Thoracic aorta (tissue), 2 donors: ENCODE measurements around the gene C1orf185. TPM values are rescaled to one million over a fixed set of nuclear protein-coding genes. Genes with fewer than 3 reads are reported as not detected.

Experiments
- ATAC-seq: fragments of 150-250 bp; one replicate; pipeline ENCODE4 v1.8.0; 2017; ENCODE audit warnings: low read depth; ENCODE audit not compliant: insufficient number of reproducible peaks, low FRiP score
- DNase-seq: peaks from one replicate; pipeline ENCODE4 v3.0.0-alpha.2; 2020; ENCODE audit warnings: low spot score
- H3K27ac ChIP-seq, 2 donors: fragments of 200-600 bp; sonication (generic); 1 replicate in 1 of 2; 2 replicates in 1 of 2; pipeline ENCODE4 v1.5.1; 2016; ENCODE audit warnings: mild to moderate bottlenecking in 2 of 2, moderate library complexity in 2 of 2
- H3K27me3 ChIP-seq: fragments of 200-600 bp; sonication (generic); replicated peaks from 2 replicates; pipeline ENCODE4 v1.6.0; 2016; ENCODE audit warnings: mild to moderate bottlenecking; ENCODE audit not compliant: insufficient read depth
- H3K36me3 ChIP-seq: fragments of 200-600 bp; sonication (generic); one replicate; pipeline ENCODE4 v1.5.1; 2016
- H3K4me1 ChIP-seq, 2 donors: fragments of 200-600 bp; sonication (generic); 1 replicate in 1 of 2; 2 replicates in 1 of 2; pipeline versions ENCODE4 v1.5.1 to v1.6.0; 2016; ENCODE audit warnings: low read depth in 2 of 2, mild to moderate bottlenecking in 1 of 2; ENCODE audit not compliant: control insufficient read depth in 1 of 2
- H3K4me3 ChIP-seq: fragments of 200-600 bp; sonication (generic); 2 replicates; pipeline ENCODE4 v1.5.1; 2016; ENCODE audit warnings: mild to moderate bottlenecking
- H3K9me3 ChIP-seq: fragments of 200-600 bp; sonication (generic); 2 replicates; pipeline ENCODE4 v1.5.1; 2016
- CTCF ChIP-seq: fragments of 200-600 bp; sonication (generic); IDR thresholded peaks from one replicate; pipeline ENCODE4 v1.5.1; 2019; ENCODE audit warnings: antibody characterized with exemption
- total RNA-seq, 2 donors: library from RNA; depleted of rRNA; stranded (reverse); fragments of >200 nt; gene quantifications; one replicate each; pipeline versions ENCODE4 v1.1.0 to v1.2.3, GENCODE V29; 2016

C1orf185 gene
- total RNA-seq, 2 donors from 2014 or later, result not detected

GRCh38 chr1:51189421-51190073, 87.5 kb downstream of the C1orf185 start:
- Histone ChIP-seq H3K27ac (no peak overlapping the region), H3K4me1 (no peaks in the 10 kb centered on the region), H3K27me3 (no peaks in the 10 kb centered on the region), H3K4me3 (no peak overlapping the region), H3K36me3 (no peaks in the 10 kb centered on the region), H3K9me3 (no peaks in the 10 kb centered on the region)
- DNase-seq (no peak), ATAC-seq (no peak)
- TF ChIP-seq CTCF, result peak; percentile 74

- no peak for DNase-seq
- TF ChIP-seq CTCF, result no peak
Measured at GRCh38 chr1:51190961-51191360, 88.9 kb downstream of the C1orf185 start.

GRCh38 chr1:51192213-51192843, 90.3 kb downstream of the C1orf185 start:
- H3K9me3 ChIP-seq, result no peaks in the 10 kb centered on the region
- TF ChIP-seq CTCF, result peak; percentile 78

More at GRCh38 chr1:51190961-51191360, 88.9 kb downstream of the C1orf185 start:
- no peaks in the 10 kb centered on the region for H3K4me1 ChIP-seq
- H3K4me3 ChIP-seq, result no peak overlapping the region
- ATAC-seq, result no peak
- no peaks in the 10 kb centered on the region for H3K36me3 ChIP-seq
- H3K27me3 ChIP-seq, result no peaks in the 10 kb centered on the region
- no peak overlapping the region for H3K27ac ChIP-seq
- no peaks in the 10 kb centered on the region for H3K9me3 ChIP-seq

GRCh38 chr1:51193564-51193963, 91.5 kb downstream of the C1orf185 start:
- no peaks in the 10 kb centered on the region for H3K9me3 ChIP-seq
- no peaks in the 10 kb centered on the region for H3K4me1 ChIP-seq
- no peak overlapping the region for H3K4me3 ChIP-seq
- H3K27ac ChIP-seq, result no peak overlapping the region
- ATAC-seq, result no peak
- no peaks in the 10 kb centered on the region for H3K27me3 ChIP-seq
- H3K36me3 ChIP-seq, result no peaks in the 10 kb centered on the region
- no peak for DNase-seq
- TF ChIP-seq CTCF, result no peak

More at GRCh38 chr1:51192213-51192843, 90.3 kb downstream of the C1orf185 start:
- H3K27ac ChIP-seq, result no peak overlapping the region
- peak; percentile 89 for ATAC-seq
- H3K4me1 ChIP-seq, result no peaks in the 10 kb centered on the region
- no peaks in the 10 kb centered on the region for H3K27me3 ChIP-seq
- H3K36me3 ChIP-seq, result no peaks in the 10 kb centered on the region
- peak; percentile 13 for DNase-seq
- H3K4me3 ChIP-seq, result no peak overlapping the region

Other genes starting within 250 kb of the C1orf185 start
- 10 to 100 TPM; 25.5 to 68.6 TPM for gene FAF1, start 142.0 kb upstream of the C1orf185 start, total RNA-seq
- gene CDKN2C, start 132.0 kb upstream of the C1orf185 start, total RNA-seq, result 10 to 100 TPM; 10.3 to 12.6 TPM
- gene RNF11, start 134.0 kb downstream of the C1orf185 start, total RNA-seq, result 100 to 1,000 TPM; 102 to 112 TPM
- 1 to 10 TPM; 1.2 to 4.0 TPM for gene TTC39A, start 228.3 kb downstream of the C1orf185 start, total RNA-seq